ENCODE results near the gene CSTPP1. TPM values are rescaled to one million over a fixed set of nuclear protein-coding genes. Genes with fewer than 3 reads are reported as not detected.
"Not testable (repeated sequence)": the region's sequence is repeated elsewhere in the genome, so short reads cannot be mapped to it uniquely, and the experiment has no call there.

Gene CSTPP1
- total RNA-seq, 2 donors from 2014 or later, result 17.8 to 19.8 TPM

GRCh38 chr11:47206577-47206976 is 270.0 kb downstream of the CSTPP1 start:
- DNase-seq (ENCODE audit: low spot score), result not testable (repeated sequence)
- intact Hi-C loops (cut with DNase I), result loop anchor here in 1 of 2 donors (1.0 kb wide), 1 partner anchor 35 kb away; no protein-coding TSS in a partner anchor

DNA sequence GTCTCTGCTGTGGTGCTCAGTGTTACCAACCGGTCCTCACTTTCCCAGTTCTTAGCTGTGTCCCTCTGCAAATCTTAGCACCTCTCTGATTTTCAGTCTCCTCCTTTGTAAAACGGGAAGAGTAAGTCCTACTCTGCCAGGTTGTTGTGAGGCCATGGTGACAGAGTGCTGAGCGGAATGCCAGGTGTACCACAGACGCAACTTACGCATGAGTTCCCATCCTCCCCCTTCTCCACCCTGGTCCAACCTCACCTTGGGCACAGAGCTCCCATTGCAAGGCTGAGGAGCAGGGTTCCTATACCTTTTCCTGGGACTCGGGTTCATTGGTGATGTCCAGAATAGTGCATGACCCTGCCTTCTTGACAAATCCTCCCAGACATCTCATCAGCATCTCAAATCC is 270.9 kb downstream of the CSTPP1 start:
- DNase-seq (ENCODE audit: low spot score), result no peak
- intact Hi-C loops (cut with DNase I), result no loop called here

GRCh38 chr11:47208008-47208552 is 271.5 kb downstream of the CSTPP1 start:
- intact Hi-C loops (cut with DNase I); DNase-seq (ENCODE audit: low spot score): not testable (repeated sequence)

- DNase-seq (ENCODE audit: low spot score), result no peak
- intact Hi-C loops (cut with DNase I), result no loop called here
Observed at GRCh38 chr11:47208628-47209027, 272.1 kb downstream of the CSTPP1 start.

Small RNA genes lying within 50 kb of the gene (microRNA-seq; reads per million reads assigned to microRNA genes)
- gene MIR6745 (ENCODE audit: borderline microRNAs expressed in 2 of 2), result 0 to 0.32 reads per million in 2 donors

Other genes with a start within 250 kb of the CSTPP1 start
- 100 to 1,000 TPM; 265 to 283 TPM for gene ARHGAP1, start 236.1 kb upstream of the CSTPP1 start, total RNA-seq
- gene ZNF408, start 235.7 kb upstream of the CSTPP1 start, total RNA-seq, result 1 to 10 TPM; 5.4 to 5.7 TPM
- not detected for gene F2, start 217.5 kb upstream of the CSTPP1 start, total RNA-seq
- gene CKAP5, start 90.5 kb upstream of the CSTPP1 start, total RNA-seq, result 10 to 100 TPM; 56.8 to 66.4 TPM
- gene LRP4, start 18.2 kb upstream of the CSTPP1 start, total RNA-seq, result 10 to 100 TPM in 1 of 2 donors, 1 to 10 TPM in 1; 9.1 to 10.1 TPM
- gene ARFGAP2, start 240.1 kb downstream of the CSTPP1 start, total RNA-seq, result 10 to 100 TPM; 49.4 to 58.5 TPM
- 10 to 100 TPM; 33.1 to 47.4 TPM for gene PACSIN3, start 249.7 kb downstream of the CSTPP1 start, total RNA-seq

All from posterior vena cava (tissue), 2 donors.